IMR-90 (cell line): ENCODE measurements around the gene GCH1.

Experiments
- BHLHE40 ChIP-seq: fragments of 150-350 bp; IDR thresholded peaks from 2 replicates; pipeline ENCODE4 v1.6.1; 2016; ENCODE audit warnings: mild to moderate bottlenecking, low read depth, low read length
- CTCF ChIP-seq: conservative IDR thresholded peaks from 2 replicates; pipeline ENCODE4 v1.5.1; 2012; ENCODE audit warnings: mild to moderate bottlenecking, low read depth, low read length, improper control_type of control experiment
- POLR2A ChIP-seq: IDR thresholded peaks from 2 replicates; pipeline ENCODE4 v1.6.1; 2012; ENCODE audit warnings: mild to moderate bottlenecking, low read depth, low read length
- RAD21 ChIP-seq: IDR thresholded peaks from 2 replicates; pipeline ENCODE4 v1.6.1; 2012; ENCODE audit warnings: low read length, improper control_type of control experiment
- SMC3 ChIP-seq: fragments of 150-350 bp; IDR thresholded peaks from 2 replicates; pipeline ENCODE4 v1.6.1; 2016; ENCODE audit warnings: low read depth, mild to moderate bottlenecking, antibody characterized with exemption, low read length, moderate library complexity
- USF2 ChIP-seq: fragments of 150-350 bp; IDR thresholded peaks from 2 replicates; pipeline ENCODE4 v1.6.1; 2017; ENCODE audit warnings: mild to moderate bottlenecking, antibody characterized with exemption, low read length, low read depth

- TF ChIP-seq POLR2A (no peak), CTCF (no peak), USF2 (no peak), SMC3 (no peak), BHLHE40 (no peak), RAD21 (no peak)
Observed at GRCh38 chr14:54844479-54844878, 58.1 kb downstream of the GCH1 start.
